Panc1 (cell line): ENCODE data around the gene FBN1. TPM values are rescaled to one million over a fixed set of nuclear protein-coding genes. Genes with fewer than 3 reads are reported as not detected.

Experiments used
- ATAC-seq: fragments of 200-7000 bp; cut with Tn5 transposase; 2 replicates; pipeline ENCODE4 v1.9.1; 2020; ENCODE audit warnings: mild to moderate bottlenecking, moderate library complexity
- BruUV-seq: library from RNA; stranded (reverse); fragments of 400-500 nt; replicated peaks from 2 replicates; lab custom pipeline; 2021; lab: Mats Ljungman, UMichigan
- CTCF ChIA-PET: fragments of 300-600 bp; sonication (Branson Sonifier 250); formaldehyde crosslinking; loops from one replicate; lab custom pipeline; 2022; ENCODE audit warnings: antibody characterized with exemption; lab: Charles Lee
- POLR2A ChIA-PET: fragments of 300-600 bp; sonication (Branson Sonifier 250); formaldehyde crosslinking; loops from one replicate; lab custom pipeline; 2022; ENCODE audit warnings: antibody characterized with exemption; lab: Charles Lee
- DNase-seq: peaks from one replicate; pipeline ENCODE4 v3.0.0-alpha.2; 2010; ENCODE audit warnings: low read depth, low spot score
- H3K27ac ChIP-seq: 2 replicates; pipeline ENCODE4 v1.5.1; 2011; ENCODE audit warnings: mild to moderate bottlenecking, low read length, inconsistent platforms
- H3K27me3 ChIP-seq: fragments of 200-500 bp; sonication (Bioruptor generic); 2 replicates; pipeline ENCODE4 v1.6.0; 2014; ENCODE audit warnings: low read length, inconsistent platforms; ENCODE audit not compliant: control insufficient read depth, insufficient read depth
- H3K36me3 ChIP-seq: fragments of 200-500 bp; sonication (Bioruptor generic); 2 replicates; pipeline ENCODE4 v1.5.1; 2014; ENCODE audit warnings: inconsistent platforms, mild to moderate bottlenecking, low read length, moderate library complexity; ENCODE audit not compliant: control insufficient read depth, insufficient read depth
- H3K4me1 ChIP-seq: 2 replicates; pipeline ENCODE4 v1.5.1; 2011; ENCODE audit warnings: inconsistent platforms, mild to moderate bottlenecking, low read length, moderate library complexity; ENCODE audit not compliant: control insufficient read depth, insufficient read depth
- H3K4me3 ChIP-seq, 2 experiments: 2 replicates each; pipeline ENCODE4 v1.5.1; 2011 to 2012; ENCODE audit warnings: low read depth in 2 of 2, low read length in 2 of 2, mild to moderate bottlenecking in 2 of 2, inconsistent platforms in 1 of 2, moderate library complexity in 1 of 2
- H3K9me3 ChIP-seq: fragments of 200-500 bp; sonication (Bioruptor generic); 2 replicates; pipeline ENCODE4 v1.5.1; 2014; ENCODE audit warnings: low read depth, mild to moderate bottlenecking, inconsistent platforms, low read length, moderate library complexity; ENCODE audit not compliant: control insufficient read depth, insufficient read depth
- CTCF ChIP-seq: fragments of 450-650 bp; IDR thresholded peaks from 2 replicates; pipeline ENCODE4 v1.5.1; 2017; ENCODE audit warnings: mild to moderate bottlenecking
- POLR2AphosphoS5 ChIP-seq: IDR thresholded peaks from 2 replicates; pipeline ENCODE4 v1.6.1; 2012; ENCODE audit warnings: mild to moderate bottlenecking, low read depth, low read length, moderate library complexity
- REST ChIP-seq, 2 experiments: IDR thresholded peaks; 2 replicates each; pipeline ENCODE4 v1.6.1; 2011 to 2012; ENCODE audit warnings: low read depth in 2 of 2, control low read depth in 1 of 2, low read length in 1 of 2, mild to moderate bottlenecking in 1 of 2, moderate library complexity in 1 of 2; ENCODE audit not compliant: insufficient read depth in 1 of 2
- SIN3A ChIP-seq: IDR thresholded peaks from 2 replicates; pipeline ENCODE4 v1.6.1; 2012; ENCODE audit warnings: low read depth, mild to moderate bottlenecking, low read length, moderate library complexity, borderline replicate concordance; ENCODE audit not compliant: insufficient read depth
- TCF7L2 ChIP-seq: IDR thresholded peaks from 2 replicates; pipeline ENCODE4 v1.6.1; 2011; ENCODE audit warnings: mild to moderate bottlenecking, low read depth, low read length, inconsistent platforms
- in situ Hi-C: cut with HindIII; loops from 2 replicates; pipeline ENCODE4 v1.10.0; 2016; ENCODE audit warnings: low sequenced_read_pairs, low pct_unique_long_range_greater_than_20kb
- intact Hi-C: fragments of 100-400 bp; cut with micrococcal nuclease; formaldehyde crosslinking; loops from one replicate; pipeline ENCODE4 v1.10.0; 2022; ENCODE audit not compliant: unreplicated experiment
- total RNA-seq: library from RNA; stranded (reverse); gene quantifications from one replicate; pipeline ENCODE4 v1.2.1, GENCODE V29; 2021; ENCODE audit not compliant: unreplicated experiment

The FBN1 gene
- total RNA-seq, 1 experiment from 2014 or later: 0.46 TPM

GRCh38 chr15:48672206-48672605, 26.7 kb upstream of the FBN1 start:
- DNase-seq: no peak
- CTCF ChIA-PET: no interaction called here
- no peaks in the 10 kb centered on the region for H3K36me3 ChIP-seq
- TF ChIP-seq CTCF (no peak), REST (IDR thresholded peaks at IDR 0.05; ENCODE audit: insufficient read depth in 1 of 2, low read depth in 2 of 2, low read length in 1 of 2) (no peak), TCF7L2 (no peak), SIN3A (no peak)
- no peaks in the 10 kb centered on the region for H3K9me3 ChIP-seq
- no peaks in the 10 kb centered on the region for H3K27me3 ChIP-seq
- no TSS peak for BruUV-seq
- no peaks in the 10 kb centered on the region for H3K4me1 ChIP-seq
- POLR2A ChIA-PET: no interaction called here
- ATAC-seq: no peak
- H3K27ac ChIP-seq: no peak overlapping the region
- H3K4me3 ChIP-seq: no peak overlapping the region
- intact Hi-C loops: no loop called here
- in situ Hi-C loops: no loop called here

GRCh38 chr15:48671103-48672022, 25.9 kb upstream of the FBN1 start:
- POLR2A ChIA-PET: no interaction called here
- intact Hi-C loops (no loop called here), in situ Hi-C loops (no loop called here)
- Histone ChIP-seq H3K9me3 (no peaks in the 10 kb centered on the region), H3K4me3 (no peak overlapping the region), H3K36me3 (no peaks in the 10 kb centered on the region), H3K27ac (no peak overlapping the region), H3K27me3 (no peaks in the 10 kb centered on the region), H3K4me1 (no peaks in the 10 kb centered on the region)
- ATAC-seq: no peak
- BruUV-seq: no TSS peak
- TF ChIP-seq TCF7L2: no peak
- TF ChIP-seq POLR2AphosphoS5: no peak
- TF ChIP-seq CTCF: no peak
- no peak for TF ChIP-seq REST (IDR thresholded peaks at IDR 0.05; ENCODE audit: insufficient read depth in 1 of 2, low read depth in 2 of 2, low read length in 1 of 2)
- TF ChIP-seq SIN3A: no peak
- CTCF ChIA-PET: no interaction called here
- no peak for DNase-seq
